GM19372 (cell line): ENCODE measurements around the gene RNFT2.
"Not testable (repeated sequence)": the region's sequence is repeated elsewhere in the genome, so short reads cannot be mapped to it uniquely, and the experiment has no call there.

Experiments
- ATAC-seq: cut with Tn5 transposase; IDR thresholded peaks from one replicate; pipeline ENCODE4 v1.9.1; 2021; ENCODE audit warnings: mild to moderate bottlenecking, low read depth, moderate library complexity; ENCODE audit not compliant: unreplicated experiment

RNFT2 gene

DNA sequence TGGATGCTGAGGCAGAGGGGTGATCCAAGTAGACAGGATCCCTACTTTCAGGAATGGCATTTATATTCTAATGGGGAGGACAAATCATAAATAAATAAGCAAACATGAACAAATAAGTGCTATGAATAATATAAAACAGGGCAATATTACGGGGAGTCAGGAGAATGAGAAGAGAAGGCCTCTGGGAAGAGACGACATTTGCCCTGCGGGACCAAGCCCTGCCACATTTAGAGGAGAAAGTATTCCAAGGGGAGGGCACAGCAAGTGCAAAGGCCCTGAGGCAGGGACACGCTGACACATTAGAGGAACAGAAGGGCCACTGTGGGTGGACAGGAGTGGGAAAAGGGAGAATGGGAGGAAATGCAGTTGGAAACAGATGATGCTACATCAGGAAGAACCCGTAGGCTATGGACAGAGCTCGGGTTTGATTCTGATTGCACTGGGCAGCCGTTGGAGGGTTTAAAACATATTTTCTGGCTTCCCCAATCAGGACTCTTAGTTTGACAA is 1.3 kb downstream of the RNFT2 start:
- no peak for ATAC-seq

DNA sequence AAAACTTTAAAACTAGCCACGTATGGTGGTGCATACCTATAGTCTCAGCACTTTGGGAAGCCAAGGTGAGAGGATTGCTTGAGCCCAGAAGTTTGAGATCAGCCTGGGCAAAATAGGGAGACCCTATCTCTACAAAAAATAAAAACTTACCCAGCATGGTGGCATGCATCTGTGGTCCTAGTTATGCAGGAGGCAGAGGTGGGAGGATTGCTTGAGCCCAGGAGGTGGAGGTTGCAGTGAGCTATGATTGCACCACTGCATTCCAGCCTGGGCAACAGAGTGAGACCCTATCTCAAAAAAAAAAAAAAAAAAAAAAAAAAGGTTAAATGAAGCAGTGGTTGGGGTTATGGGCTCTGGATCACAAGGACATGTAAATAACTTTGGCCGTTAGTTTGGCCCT is 4.7 kb downstream of the RNFT2 start:
- ATAC-seq, result not testable (repeated sequence)

DNA sequence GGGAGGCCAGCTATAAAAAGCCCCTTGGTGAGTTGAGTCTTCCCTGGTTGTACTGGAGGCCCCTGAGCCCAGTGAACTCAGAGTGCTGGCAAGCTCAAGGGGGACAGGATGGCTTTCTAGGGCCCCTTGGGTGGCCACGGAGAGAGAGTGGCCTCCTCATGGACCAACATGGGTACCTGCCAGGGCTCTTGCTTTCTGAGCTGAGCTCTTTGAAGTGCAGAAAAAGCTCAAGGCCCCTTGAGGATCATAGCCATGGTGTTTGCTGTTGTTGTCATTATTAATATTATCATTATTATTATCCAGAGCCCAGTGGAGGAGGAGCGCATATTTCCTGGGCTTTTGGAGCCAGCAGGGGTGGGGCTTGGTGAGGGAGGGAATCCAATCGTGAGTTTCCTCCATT is 6.7 kb downstream of the RNFT2 start:
- ATAC-seq, result no peak

DNA sequence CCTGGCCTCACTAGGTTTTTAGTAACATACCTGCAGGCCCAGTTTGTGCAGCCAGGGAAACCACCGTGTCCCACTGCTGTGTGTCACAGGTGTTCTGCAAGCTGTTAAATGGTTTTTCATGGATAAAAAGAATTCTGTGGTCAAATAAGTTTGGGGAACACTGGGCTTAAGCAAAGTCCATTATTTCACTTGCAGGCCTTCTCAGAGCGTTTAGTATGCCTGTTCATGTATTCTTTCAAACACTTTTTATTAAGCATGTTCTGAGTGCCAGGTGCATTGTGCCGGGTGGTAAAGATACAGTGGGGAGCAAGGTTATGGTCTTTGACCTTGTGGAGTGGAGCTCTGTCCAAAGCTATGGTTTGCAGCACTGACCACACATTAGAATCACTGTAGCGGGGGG is 7.4 kb downstream of the RNFT2 start:
- no peak for ATAC-seq

DNA sequence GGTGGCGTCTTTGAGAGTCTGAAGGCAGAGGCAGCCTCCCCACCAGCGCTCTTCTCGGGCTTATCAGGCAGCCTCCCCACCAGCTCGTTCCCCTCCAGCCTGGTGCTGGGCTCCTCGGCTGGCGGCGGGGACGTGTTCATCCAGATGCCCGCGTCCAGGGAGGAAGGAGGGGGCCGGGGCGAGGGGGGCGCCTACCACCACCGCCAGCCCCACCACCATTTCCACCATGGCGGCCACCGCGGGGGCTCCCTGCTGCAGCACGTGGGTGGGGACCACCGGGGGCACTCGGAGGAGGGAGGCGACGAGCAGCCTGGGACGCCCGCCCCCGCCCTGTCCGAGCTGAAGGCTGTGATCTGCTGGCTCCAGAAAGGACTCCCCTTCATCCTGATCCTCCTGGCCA is 11.8 kb downstream of the RNFT2 start:
- ATAC-seq, result no peak

DNA sequence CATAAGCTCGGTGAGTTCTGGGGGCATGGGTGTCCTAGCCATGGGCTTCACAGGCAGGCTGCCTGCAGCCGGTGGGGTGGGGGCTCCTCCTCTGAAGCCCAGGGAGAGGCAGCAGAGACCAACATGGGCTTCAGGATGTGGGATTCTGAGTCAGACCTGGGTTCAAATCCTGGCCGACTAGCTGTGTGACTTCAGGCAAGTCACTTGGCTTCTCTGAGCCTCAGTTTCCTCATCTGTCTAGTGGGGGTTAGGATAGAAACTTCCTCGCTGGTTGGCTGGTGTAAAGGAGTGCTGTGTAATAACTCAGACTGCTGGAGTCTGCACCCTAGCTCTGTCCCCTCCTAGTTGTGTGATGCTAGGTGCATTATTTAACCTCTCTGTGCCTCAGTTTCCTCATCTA is 12.2 kb downstream of the RNFT2 start:
- ATAC-seq, result no peak

DNA sequence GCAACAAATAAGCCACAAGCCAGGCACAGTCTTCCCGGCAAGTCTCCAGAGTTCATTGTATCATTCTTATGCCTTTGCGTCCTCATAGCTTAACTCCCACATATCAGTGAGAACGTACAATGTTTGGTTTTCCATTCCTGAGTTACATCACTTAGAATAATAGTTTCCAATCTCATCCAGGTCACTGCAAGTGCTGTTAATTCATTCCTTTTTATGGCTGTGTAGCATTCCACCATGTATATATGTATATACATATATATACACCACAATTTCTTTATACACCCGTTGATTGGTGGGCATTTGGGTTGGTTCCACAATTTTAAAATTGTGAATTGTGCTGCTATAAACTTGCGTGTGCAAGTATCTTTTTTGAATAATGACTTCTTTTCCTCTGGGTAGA is 16.0 kb downstream of the RNFT2 start:
- not testable (repeated sequence) for ATAC-seq

DNA sequence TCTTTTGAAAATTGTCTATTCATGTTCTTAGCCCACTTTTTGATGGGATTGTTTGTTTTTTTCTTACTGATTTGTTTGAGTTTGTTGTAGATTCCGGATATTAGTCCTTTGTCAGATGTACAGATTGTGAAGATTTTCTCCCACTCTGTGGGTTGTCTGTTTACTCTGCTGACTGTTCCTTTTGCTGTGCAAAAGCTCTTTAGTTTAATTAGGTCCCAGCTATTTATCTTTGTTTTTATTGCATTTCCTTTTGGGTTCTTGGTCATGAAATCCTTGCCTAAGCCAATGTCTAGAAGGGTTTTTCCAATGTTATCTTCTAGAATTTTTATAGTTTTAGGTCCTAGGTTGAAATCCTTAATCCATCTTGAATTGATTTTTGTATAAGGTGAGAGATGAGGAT is 16.7 kb downstream of the RNFT2 start:
- ATAC-seq, result not testable (repeated sequence)

DNA sequence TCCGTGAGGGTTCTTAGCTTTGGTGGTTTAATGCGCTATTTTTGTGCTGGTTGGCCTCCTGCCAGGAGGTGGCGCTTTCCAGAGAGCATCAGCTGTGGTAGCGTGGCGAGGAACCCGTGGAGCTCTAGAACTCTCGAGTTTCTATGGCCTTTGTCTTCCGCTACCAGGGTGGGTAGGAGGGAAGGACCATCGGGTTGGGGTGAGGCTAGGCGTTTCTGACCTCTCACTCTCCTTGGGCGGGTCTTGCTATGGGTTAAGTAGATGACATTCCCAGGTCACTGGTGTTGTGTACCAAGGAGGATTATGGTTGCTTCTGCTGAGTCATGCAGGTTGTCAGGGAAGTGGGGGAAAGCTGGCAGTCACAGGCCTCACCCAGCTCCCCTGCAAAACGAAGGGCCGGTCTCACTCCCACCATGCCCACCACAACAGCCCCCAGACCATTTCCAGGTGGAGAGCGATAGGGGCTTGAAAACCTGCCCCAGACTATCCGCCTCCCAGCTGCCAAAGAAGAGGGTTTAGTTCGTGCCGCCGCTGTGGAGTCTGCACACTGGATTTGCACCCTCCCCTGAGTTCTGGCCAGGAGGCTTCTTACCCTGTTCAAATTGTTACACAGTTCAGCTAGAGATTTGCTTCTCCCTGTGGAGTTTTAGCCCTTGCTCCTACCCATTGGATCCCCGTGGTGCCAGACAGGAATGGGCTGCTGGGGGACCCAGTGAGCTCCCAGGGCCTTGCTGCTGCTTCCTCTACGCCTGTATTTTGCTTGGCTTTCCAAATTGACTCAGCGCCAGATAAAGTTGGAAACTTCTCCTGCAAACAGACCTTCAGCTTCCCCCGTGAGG is 21.9 kb downstream of the RNFT2 start:
- ATAC-seq, result no peak

DNA sequence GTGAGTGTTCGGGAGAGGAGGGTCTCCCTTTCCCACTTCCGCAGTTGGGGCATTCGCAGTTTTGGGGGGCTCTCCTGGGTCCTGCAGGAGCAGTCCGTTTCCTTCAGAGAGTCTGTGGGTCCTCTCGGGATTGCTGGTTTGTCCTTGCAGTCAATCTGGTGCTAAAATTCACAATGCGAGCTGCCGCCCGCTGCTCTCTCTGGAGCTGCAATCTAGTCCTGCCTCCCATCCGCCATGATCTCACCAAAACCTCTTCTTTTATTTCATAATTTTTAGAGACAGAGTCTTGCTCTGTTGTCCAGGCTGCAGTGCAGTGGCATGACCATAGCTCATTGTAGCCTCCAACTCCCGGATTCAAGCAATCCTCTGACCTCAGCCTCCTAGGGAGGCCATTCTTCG is 22.5 kb downstream of the RNFT2 start:
- no peak for ATAC-seq

DNA sequence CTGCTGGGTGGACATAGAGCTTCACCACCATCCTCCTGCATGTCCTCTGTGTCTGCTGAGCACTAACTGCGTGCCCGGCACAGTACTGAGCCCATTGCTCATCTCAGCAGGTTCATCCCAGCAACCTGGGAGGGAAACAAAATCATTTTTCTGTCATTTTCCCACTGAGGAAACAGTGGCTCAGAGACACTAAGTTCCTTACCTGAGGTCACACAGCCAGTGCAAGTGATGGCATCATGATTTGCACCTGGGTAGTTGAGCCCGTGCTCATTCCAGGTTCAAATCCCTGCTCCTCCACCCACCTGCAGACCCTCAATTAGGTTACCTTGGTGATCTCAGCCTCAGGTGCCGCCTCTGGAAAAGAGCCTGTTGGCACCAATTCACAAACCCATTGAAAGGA is 23.4 kb downstream of the RNFT2 start:
- no peak for ATAC-seq

DNA sequence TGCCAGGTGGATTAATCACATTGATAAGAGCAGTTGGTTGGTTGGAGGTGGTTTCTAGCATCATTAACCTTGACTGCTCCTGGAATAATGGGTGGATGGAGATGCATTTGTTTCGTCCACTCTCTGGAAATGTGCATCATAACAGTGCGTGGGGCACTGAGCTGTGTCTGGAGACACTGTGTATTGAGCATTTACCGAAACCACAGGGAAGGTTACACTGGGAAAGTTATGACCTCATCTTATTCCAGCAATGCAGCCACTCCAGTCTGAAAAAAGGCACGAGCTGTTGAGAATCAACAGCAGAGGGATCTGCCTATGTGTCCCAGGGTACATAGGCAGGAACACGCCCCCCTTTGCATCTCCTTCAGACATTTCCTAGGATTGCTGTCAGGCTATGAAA is 27.2 kb downstream of the RNFT2 start:
- no peak for ATAC-seq

DNA sequence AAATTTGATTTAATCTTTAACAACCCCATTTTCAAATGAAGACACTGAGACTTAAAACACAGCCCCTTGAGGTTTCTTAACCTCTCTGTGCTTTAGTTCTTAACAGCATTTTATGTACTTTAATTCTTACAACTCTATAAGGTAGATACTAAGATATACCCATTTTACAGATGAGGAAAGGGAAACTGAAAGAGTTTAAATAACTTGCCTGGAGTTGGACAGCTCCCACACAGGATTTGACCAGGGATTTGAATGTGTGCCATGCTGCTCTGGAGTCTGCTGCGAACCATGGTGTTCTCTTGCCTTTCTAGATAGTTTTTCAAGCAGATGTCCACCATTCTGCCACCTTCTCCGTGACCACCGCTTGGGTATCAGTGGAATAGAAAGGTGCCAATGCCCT is 28.2 kb downstream of the RNFT2 start:
- ATAC-seq, result no peak

DNA sequence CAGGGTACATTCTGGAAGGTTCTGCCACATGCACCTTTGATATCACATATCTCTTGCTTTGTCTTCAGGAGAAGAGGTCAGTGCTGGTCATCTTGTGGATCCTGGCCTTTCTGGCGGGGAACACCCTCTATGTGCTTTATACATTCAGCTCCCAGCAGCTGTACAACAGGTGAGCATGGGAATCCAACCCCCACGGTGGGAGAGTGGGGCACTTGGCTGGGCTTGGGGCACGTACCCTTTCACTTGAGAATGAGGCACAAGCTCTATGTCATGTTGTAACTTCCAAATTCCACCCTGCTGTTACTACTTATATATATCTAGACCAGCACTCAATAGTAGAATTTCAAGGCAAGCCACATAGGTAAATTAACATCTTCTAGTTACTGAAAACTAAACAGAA is 28.6 kb downstream of the RNFT2 start:
- ATAC-seq, result no peak

DNA sequence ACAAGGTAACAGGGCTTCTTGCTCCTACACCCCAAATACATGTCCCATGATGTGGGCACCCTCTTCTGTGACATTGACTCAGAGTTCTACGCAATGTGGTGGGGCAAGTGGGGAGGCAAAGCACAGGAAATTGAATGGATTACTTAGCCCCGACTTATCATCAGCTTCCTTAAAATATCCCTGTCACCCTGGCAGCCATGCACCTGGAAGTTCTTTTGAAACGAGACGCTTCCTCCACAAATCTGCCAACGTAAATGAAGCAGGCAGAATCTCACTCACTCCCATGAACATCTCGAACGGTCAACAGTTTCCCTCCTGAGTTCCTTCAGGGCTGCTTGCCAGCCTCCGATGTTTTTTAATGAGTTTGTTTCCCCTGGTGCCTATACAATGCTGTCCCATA is 33.5 kb downstream of the RNFT2 start:
- ATAC-seq, result no peak

DNA sequence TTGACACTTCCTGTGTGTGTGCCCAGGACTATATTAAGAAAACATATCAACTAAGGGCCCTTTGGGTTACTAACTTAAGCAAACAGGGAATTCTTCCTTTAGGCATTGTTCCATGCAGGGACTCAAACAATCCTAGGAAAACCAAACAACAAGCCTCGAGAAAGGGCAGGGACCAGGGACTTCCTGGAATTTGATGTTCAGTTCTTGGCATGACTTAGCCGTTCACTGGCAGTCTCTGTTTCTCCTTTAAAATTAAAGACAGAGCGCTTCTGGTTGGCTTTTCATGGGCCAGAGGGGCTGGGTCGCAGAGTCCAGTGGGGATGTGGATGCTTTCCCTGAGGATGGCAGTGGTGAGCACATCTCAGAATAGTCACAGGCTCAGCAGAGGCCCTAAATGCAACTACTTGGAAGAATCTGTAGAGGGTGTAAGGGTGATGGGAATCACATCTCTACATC is 35.2 kb downstream of the RNFT2 start:
- no peak for ATAC-seq

DNA sequence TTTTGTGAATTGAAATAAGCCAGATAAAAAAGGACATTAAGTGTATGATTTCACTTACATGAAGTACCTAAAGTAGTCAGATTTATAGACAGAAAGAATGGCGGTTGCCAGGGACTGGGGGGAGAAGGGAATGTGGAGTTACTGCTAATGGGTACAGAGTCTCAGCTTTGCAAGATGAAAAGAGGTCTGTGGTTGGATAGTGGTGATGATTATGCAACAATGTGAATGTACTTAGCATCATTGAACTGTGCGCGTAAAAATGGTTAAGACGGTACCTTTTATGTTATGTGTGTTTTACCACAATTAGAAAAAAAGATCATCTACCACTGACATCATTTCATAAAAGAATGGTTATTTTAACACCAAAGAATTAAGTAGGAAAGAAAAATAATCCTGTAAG is 35.9 kb downstream of the RNFT2 start:
- no peak for ATAC-seq

DNA sequence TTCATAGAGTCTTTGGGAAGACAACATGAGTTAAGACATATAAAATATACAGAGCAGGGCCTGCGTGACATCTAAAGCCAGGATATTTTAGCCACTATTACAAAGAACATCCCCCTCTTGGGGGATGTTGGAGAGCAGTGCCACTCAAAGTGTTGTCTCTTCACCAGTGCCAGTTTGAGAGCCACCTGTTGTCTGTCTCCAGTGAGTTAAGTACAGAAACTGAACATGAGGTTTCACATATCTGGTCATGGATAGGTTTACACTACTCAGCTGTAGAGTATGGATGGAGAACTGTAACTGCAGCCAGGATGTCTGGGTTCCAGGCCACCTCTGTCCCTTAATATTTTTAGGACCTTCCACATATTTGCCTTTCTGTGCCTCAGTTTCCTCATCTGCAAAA is 39.1 kb downstream of the RNFT2 start:
- ATAC-seq, result no peak

DNA sequence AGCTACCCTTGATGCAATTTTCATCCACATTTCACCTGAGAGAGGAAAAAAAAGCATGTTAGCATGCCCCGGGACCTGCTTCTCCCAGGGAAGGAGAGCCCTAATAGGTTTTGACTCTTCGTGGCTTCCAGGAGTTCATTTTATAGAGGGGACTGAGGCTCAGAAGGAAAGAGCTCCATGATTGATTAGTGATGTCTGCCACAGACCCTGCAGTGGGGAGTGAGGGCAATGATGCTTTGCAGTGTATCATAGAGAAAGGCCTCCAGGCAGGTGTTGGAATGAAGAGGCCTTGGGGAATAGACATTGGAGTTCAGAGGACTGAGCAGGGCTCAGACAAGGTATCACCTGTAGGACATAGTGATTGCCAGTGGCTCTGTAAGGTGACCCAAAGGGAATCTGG is 41.5 kb downstream of the RNFT2 start:
- no peak for ATAC-seq

DNA sequence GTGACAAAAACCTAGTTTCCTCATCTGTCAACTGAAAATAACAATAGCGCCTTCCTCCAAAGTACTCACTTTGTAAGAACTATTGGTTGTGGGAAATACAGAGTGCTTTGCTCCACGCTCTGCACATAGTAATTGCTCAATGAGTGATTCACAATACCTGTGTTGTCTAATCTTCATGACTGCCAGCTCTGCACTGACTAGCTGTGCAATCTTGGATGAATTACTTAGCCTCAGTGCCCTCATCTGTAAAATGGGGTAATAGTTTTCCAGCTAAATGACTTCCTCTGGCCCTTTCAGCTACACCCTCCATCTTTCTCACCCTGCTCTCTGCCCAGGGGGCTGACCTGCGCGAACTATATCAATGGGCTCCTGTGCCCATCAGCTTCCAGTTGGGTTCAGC is 42.8 kb downstream of the RNFT2 start:
- ATAC-seq, result no peak

DNA sequence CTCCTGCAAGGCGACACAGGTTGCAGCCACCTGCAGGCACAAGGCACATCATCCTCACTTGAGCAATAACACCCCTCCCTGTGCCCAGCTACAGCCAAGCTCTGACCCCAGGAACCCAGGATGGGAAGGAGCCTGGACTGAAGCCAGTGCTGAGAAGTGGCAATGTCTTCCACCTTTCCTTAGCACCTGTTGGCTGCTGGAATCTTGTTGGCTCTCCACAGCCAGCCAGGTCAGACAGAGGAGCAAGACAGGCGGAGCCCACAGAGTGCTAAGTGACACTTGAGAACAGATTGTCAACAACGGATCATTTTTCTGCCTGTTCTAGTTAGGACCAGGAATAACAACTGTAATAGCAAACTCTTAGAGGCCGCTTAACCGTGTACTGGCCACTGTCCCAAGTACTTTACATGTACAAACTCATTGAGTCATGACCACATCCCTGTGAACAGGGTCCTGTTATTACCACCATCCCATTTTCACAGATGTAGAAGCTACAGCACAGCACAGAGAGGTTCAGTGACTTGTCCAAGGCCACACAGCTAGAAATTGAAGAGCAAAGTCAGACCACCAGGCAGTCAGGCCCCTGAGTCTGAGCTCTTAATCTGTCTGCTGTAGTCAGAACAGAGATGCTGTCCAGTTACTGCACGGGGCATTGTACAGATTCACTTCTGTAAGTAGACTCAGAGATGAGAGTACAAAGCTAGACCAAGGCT is 45.6 kb downstream of the RNFT2 start:
- no peak for ATAC-seq

DNA sequence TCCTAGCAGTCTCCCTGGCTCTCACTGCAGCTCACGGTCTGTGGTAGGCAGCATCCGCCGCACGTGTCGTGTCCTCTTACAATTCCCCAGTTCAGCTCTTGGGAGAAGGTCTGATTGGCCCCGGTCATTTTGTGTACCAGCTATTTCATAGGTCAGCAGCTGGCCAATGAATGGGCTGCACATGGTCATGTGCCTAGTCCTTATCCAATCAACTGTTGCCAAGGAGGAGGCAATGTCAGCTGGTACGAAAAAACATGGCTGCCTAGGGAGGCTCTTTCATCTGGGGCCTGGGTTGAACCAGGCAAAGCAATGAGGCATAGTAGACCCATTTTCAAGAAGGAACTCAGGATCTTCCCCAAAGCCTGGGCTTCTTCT is 46.1 kb downstream of the RNFT2 start:
- no peak for ATAC-seq
